ENCODE data around the gene GPR160.

GRCh38 chr3:170062769-170063168, 25.0 kb downstream of the GPR160 start:
- TF ChIP-seq CTCF (IDR thresholded peaks at IDR 0.05) (no peak), POLR2AphosphoS5 (IDR thresholded peaks at IDR 0.05) (no peak), POLR2A (IDR thresholded peaks at IDR 0.05) (no peak)
